GM12878 (cell line): ENCODE measurements around the gene CDK2. TPM values are rescaled to one million over a fixed set of nuclear protein-coding genes. Genes with fewer than 3 reads are reported as not detected.

Experiments
- ASH2L ChIP-seq: fragments of 300-600, 200-600 bp; sonication (generic); IDR thresholded peaks from 2 replicates; pipeline ENCODE4 v1.6.1; 2017; ENCODE audit warnings: low read depth, mild to moderate bottlenecking, borderline replicate concordance
- BACH1 ChIP-seq: fragments of 450-650 bp; IDR thresholded peaks from 2 replicates; pipeline ENCODE4 v1.6.1; 2017; ENCODE audit warnings: mild to moderate bottlenecking, borderline replicate concordance
- BMI1 ChIP-seq: fragments of 450-650 bp; IDR thresholded peaks from 2 replicates; pipeline ENCODE4 v1.6.1; 2016; ENCODE audit warnings: mild to moderate bottlenecking, moderate library complexity, borderline replicate concordance
- CEBPB ChIP-seq, 2 experiments: fragments of 150-350 bp in 1 of 2; IDR thresholded peaks; 2 replicates each; pipeline ENCODE4 v1.6.1; 2012 to 2014; ENCODE audit warnings: low read depth in 2 of 2, low read length in 2 of 2, borderline replicate concordance in 1 of 2, inconsistent platforms in 1 of 2
- CHD4 ChIP-seq: fragments of 200-600 bp; sonication (generic); IDR thresholded peaks from 2 replicates; pipeline ENCODE4 v1.6.1; 2016; ENCODE audit warnings: mild to moderate bottlenecking
- CREB1 ChIP-seq: IDR thresholded peaks from 2 replicates; pipeline ENCODE4 v1.6.1; 2012; ENCODE audit warnings: low read depth, mild to moderate bottlenecking, inconsistent platforms
- CREM ChIP-seq: IDR thresholded peaks from 2 replicates; pipeline ENCODE4 v1.6.1; 2014; ENCODE audit warnings: antibody characterized with exemption, low read depth
- E2F4 ChIP-seq: IDR thresholded peaks from 2 replicates; pipeline ENCODE4 v1.6.1; 2012; ENCODE audit warnings: low read depth, low read length, improper control_type of control experiment
- EED ChIP-seq: sonication (generic); IDR thresholded peaks from 2 replicates; pipeline ENCODE4 v1.6.1; 2016; ENCODE audit warnings: antibody characterized with exemption, low read depth
- HDGF ChIP-seq: fragments of 450-650 bp; IDR thresholded peaks from 2 replicates; pipeline ENCODE4 v1.6.1; 2016; ENCODE audit warnings: antibody characterized with exemption
- IRF4 ChIP-seq: IDR thresholded peaks from 2 replicates; pipeline ENCODE4 v1.6.1; 2011; ENCODE audit warnings: low read depth, low read length
- KAT2A ChIP-seq: conservative IDR thresholded peaks from 2 replicates; pipeline ENCODE4 v1.6.1; 2011; ENCODE audit warnings: low read depth, low read length; ENCODE audit not compliant: control insufficient read depth
- KLF5 ChIP-seq: fragments of 450-650 bp; IDR thresholded peaks from 2 replicates; pipeline ENCODE4 v1.6.1; 2014; ENCODE audit warnings: mild to moderate bottlenecking; ENCODE audit not compliant: partially characterized antibody
- MTA3 ChIP-seq: IDR thresholded peaks from 2 replicates; pipeline ENCODE4 v1.6.1; 2012; ENCODE audit warnings: low read length, inconsistent platforms, borderline replicate concordance
- PAX8 ChIP-seq: fragments of 450-650 bp; IDR thresholded peaks from 2 replicates; pipeline ENCODE4 v1.6.1; 2017; ENCODE audit warnings: mild to moderate bottlenecking, moderate library complexity
- POLR2AphosphoS5 ChIP-seq: IDR thresholded peaks from 2 replicates; pipeline ENCODE4 v1.6.1; 2011; ENCODE audit warnings: mild to moderate bottlenecking, low read length, inconsistent platforms
- POU2F2 ChIP-seq: IDR thresholded peaks from 3 replicates; pipeline ENCODE4 v1.6.1; 2011; ENCODE audit warnings: low read depth, mild to moderate bottlenecking, low read length, borderline replicate concordance
- RAD21 ChIP-seq: IDR thresholded peaks from 2 replicates; pipeline ENCODE4 v1.6.1; 2011; ENCODE audit warnings: mild to moderate bottlenecking, low read depth, low read length, moderate library complexity; ENCODE audit not compliant: insufficient read depth
- SMAD1 ChIP-seq: fragments of 450-650 bp; IDR thresholded peaks from 2 replicates; pipeline ENCODE4 v1.6.1; 2018; ENCODE audit warnings: mild to moderate bottlenecking, low read depth; ENCODE audit not compliant: partially characterized antibody
- SREBF1 ChIP-seq: IDR thresholded peaks from 2 replicates; pipeline ENCODE4 v1.6.1; 2012; ENCODE audit warnings: mild to moderate bottlenecking, low read length
- SREBF2 ChIP-seq: IDR thresholded peaks from 2 replicates; pipeline ENCODE4 v1.6.1; 2012; ENCODE audit warnings: mild to moderate bottlenecking, low read length
- SUPT20H ChIP-seq: IDR thresholded peaks from 2 replicates; pipeline ENCODE4 v1.6.1; 2011; ENCODE audit warnings: low read depth, mild to moderate bottlenecking, low read length, moderate library complexity, borderline replicate concordance; ENCODE audit not compliant: control insufficient read depth
- TAF1 ChIP-seq: IDR thresholded peaks from 2 replicates; pipeline ENCODE4 v1.6.1; 2011; ENCODE audit warnings: mild to moderate bottlenecking, low read depth, low read length, borderline replicate concordance
- TARDBP ChIP-seq: IDR thresholded peaks from 2 replicates; pipeline ENCODE4 v1.6.1; 2016; ENCODE audit warnings: borderline replicate concordance
- TCF3 ChIP-seq: IDR thresholded peaks from 2 replicates; pipeline ENCODE4 v1.6.1; 2012; ENCODE audit warnings: low read depth, mild to moderate bottlenecking, low read length, borderline replicate concordance; ENCODE audit not compliant: insufficient read depth
- ZZZ3 ChIP-seq: IDR thresholded peaks from 2 replicates; pipeline ENCODE4 v1.6.1; 2011; ENCODE audit warnings: low read depth; ENCODE audit not compliant: control insufficient read depth, insufficient read length
- polyA plus RNA-seq, 11 experiments: library from polyadenylated mRNA; depleted of rRNA in 4 of 11; unstranded in 6 of 11; stranded (reverse) in 5 of 11; fragments of >200 nt; fragmentation: Nextera tagmentation in 4 of 11; fragmentation: Illumina TruSeq in 1 of 11; extraction: Ambion mirVana in 4 of 11; extraction: Trizol in 1 of 11; gene quantifications; 1 replicate in 1 of 11; 2 replicates in 10 of 11; pipeline versions ENCODE4 v1.2.1 to v1.2.3, GENCODE V29; 2011 to 2016; ENCODE audit warnings: inconsistent platforms in 2 of 11, missing spikeins in 2 of 11, low read depth in 1 of 11
- total RNA-seq, 4 experiments: library from RNA; depleted of rRNA in 3 of 4; stranded (reverse); fragments of >200 nt in 3 of 4; fragmentation: Illumina TruSeq in 1 of 4; extraction: Trizol in 1 of 4; gene quantifications; 2 replicates each; pipeline versions ENCODE4 v1.2.1 to v1.2.3, GENCODE V29; 2013 to 2021
- TF ChIP-seq, protein P1 (sequence below): IDR thresholded peaks from 2 replicates; pipeline ENCODE4 v1.6.1; 2011; ENCODE audit warnings: mild to moderate bottlenecking, low read depth, low read length, moderate library complexity; ENCODE audit not compliant: insufficient replicate concordance
- TF ChIP-seq, protein P2 (sequence below): fragments of 450-650 bp; IDR thresholded peaks from 2 replicates; pipeline ENCODE4 v1.6.1; 2017; ENCODE audit warnings: mild to moderate bottlenecking

Gene CDK2
- total and polyA plus RNA-seq, 10 of the 15 experiments (the other 5 are each of a cell fraction or from before 2014, with no cell fraction given), result 13.1 to 138 (median 82.2) TPM

DNA sequence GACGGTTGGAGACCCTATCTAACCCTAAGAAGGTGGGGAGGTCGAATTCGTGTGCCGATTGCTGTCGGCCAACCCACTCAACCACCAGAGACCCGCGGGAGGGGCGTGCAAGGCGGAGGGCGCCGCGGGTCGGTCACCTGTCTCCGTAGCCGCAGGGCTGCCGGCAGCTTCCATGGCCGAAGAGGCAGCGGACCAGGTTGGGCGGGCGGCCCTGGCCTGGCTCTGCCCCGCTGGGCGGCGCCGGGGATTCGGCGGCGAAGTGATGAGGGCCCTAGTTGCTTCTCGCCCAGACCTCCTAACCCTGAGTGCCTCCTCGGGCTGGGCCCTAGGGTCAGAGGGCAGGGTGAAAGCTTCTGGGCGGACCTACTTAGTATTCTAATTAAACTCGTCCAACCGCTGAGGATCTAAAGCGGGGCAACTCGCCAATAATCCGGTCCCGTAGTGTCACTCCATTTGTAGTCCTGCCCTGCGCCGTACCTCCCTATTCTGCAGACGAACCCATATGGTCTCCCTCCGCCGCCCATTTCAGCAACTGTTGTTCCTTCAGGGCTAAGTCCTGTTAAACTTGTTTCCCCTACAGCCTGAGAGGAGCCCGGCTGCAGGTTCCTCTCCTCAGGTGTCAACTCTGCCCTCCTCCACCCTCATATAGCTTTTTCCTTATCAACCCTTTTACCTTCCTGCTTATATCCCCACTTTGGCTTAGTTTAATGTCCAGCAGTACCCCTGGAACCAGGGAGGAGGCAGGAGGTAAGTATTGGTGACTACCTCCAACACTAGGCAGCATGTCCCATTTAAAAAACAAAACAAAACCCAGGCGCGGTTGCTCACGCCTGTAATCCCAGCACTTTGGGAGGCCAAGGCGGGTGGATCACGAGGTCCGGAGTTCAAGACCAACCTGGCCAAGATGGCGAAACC is 38.8 kb upstream of the CDK2 start, which contains the start of gene PYM1 (continued):
- no peak for TF ChIP-seq SUPT20H
- peak; percentile 58; the same call in 1 of the 2 replicates for TF ChIP-seq TAF1
- TF ChIP-seq HDGF, result no peak
- no peak; the same call in 1 of the 2 replicates for TF ChIP-seq BACH1
- TF ChIP-seq E2F4, result no peak
- 0 out of 2 replicates have a peak, but pooled peaks have one; percentile 8 for TF ChIP-seq TCF3
- TF ChIP-seq MTA3, result no peak
- TF ChIP-seq CEBPB (IDR thresholded peaks at IDR 0.05; ENCODE audit: borderline replicate concordance in 1 of 2, low read depth in 2 of 2, low read length in 2 of 2), result no peak
- TF ChIP-seq CREB1, result peak; percentile 37; the same call in 1 of the 2 replicates
- TF ChIP-seq KAT2A, result no peak
- no peak for TF ChIP-seq IRF4
- peak; percentile 48 for TF ChIP-seq SMAD1
- TF ChIP-seq TARDBP, result no peak
- TF ChIP-seq ZZZ3, result no peak
- TF ChIP-seq, protein P1, sequence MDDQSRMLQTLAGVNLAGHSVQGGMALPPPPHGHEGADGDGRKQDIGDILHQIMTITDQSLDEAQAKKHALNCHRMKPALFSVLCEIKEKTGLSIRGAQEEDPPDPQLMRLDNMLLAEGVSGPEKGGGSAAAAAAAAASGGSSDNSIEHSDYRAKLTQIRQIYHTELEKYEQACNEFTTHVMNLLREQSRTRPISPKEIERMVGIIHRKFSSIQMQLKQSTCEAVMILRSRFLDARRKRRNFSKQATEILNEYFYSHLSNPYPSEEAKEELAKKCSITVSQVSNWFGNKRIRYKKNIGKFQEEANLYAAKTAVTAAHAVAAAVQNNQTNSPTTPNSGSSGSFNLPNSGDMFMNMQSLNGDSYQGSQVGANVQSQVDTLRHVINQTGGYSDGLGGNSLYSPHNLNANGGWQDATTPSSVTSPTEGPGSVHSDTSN, result peak; percentile 60
- 0 out of 3 replicates have a peak, but pooled peaks have one; percentile 12 for TF ChIP-seq POU2F2
- no peak for TF ChIP-seq PAX8
- TF ChIP-seq BMI1, result no peak
- no peak for TF ChIP-seq SREBF2
- no peak for TF ChIP-seq SREBF1
- no peak for TF ChIP-seq RAD21
- no peak for TF ChIP-seq CHD4
- TF ChIP-seq CREM, result no peak; the same call in none of the 2 replicates
- peak; percentile 78 for TF ChIP-seq POLR2AphosphoS5
- no peak for TF ChIP-seq KLF5
- TF ChIP-seq EED, result no peak; the same call in 1 of the 2 replicates
- no peak for TF ChIP-seq ASH2L
- TF ChIP-seq, protein P2, sequence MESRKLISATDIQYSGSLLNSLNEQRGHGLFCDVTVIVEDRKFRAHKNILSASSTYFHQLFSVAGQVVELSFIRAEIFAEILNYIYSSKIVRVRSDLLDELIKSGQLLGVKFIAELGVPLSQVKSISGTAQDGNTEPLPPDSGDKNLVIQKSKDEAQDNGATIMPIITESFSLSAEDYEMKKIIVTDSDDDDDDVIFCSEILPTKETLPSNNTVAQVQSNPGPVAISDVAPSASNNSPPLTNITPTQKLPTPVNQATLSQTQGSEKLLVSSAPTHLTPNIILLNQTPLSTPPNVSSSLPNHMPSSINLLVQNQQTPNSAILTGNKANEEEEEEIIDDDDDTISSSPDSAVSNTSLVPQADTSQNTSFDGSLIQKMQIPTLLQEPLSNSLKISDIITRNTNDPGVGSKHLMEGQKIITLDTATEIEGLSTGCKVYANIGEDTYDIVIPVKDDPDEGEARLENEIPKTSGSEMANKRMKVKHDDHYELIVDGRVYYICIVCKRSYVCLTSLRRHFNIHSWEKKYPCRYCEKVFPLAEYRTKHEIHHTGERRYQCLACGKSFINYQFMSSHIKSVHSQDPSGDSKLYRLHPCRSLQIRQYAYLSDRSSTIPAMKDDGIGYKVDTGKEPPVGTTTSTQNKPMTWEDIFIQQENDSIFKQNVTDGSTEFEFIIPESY, result no peak
